ENCODE data around the gene CYP11A1.
"Not testable (repeated sequence)": the region's sequence is repeated elsewhere in the genome, so short reads cannot be mapped to it uniquely, and the experiment has no call there.

Gene CYP11A1

GRCh38 chr15:74394090-74394846 is 26.8 kb upstream of the CYP11A1 start:
- Histone ChIP-seq H3K27me3 (ENCODE audit: control insufficient read depth in 1 of 2, insufficient read depth in 2 of 2, low read length in 2 of 2) (no peaks in the 10 kb centered on the region), H3K9me3 (ENCODE audit: control insufficient read depth in 1 of 2, low read length in 2 of 2) (no peaks in the 10 kb centered on the region), H3K36me3 (ENCODE audit: control insufficient read depth in 1 of 2, insufficient read depth in 2 of 2, low read length in 2 of 2) (no peaks in the 10 kb centered on the region), H3K27ac (ENCODE audit: low read depth, low read length) (no peak overlapping the region), H3K4me1 (ENCODE audit: control insufficient read depth in 1 of 2, insufficient read depth in 2 of 2, low read length in 2 of 2) (peaks cover 0 to 9% of the 10 kb centered on the region in 2 donors), H3K9ac (ENCODE audit: low read depth in 1 of 2, low read length in 2 of 2) (no peak overlapping the region), H3K4me3 (ENCODE audit: low read depth in 1 of 2, low read length in 2 of 2) (no peak overlapping the region)

DNA sequence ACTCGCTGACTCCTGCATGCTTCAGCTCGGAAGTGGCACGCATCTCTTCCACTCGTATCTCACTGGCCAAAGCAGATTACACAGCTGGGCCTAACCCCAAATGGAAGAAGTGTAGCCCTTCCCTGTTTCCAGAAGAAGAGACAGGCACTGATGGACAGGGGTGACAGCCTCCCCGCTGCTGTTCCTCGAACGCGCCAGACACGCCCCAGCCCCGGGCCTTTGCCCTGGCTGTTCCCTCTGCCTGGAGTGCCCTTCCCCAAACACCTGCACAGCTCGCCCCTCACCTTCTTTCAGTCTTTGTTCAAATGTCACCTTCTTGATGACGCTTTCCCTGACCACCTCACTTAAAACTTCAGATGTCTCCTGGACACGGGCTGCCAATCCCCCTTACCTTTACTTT is 26.0 kb upstream of the CYP11A1 start:
- H3K9ac ChIP-seq (ENCODE audit: low read depth in 1 of 2, low read length in 2 of 2) = no peak overlapping the region

GRCh38 chr15:74392902-74393301 is 25.5 kb upstream of the CYP11A1 start:
- no peaks in the 10 kb centered on the region for H3K9me3 ChIP-seq (ENCODE audit: control insufficient read depth in 1 of 2, low read length in 2 of 2)
- no peak overlapping the region for H3K27ac ChIP-seq (ENCODE audit: low read depth, low read length)
- no peak overlapping the region for H3K4me3 ChIP-seq (ENCODE audit: low read depth in 1 of 2, low read length in 2 of 2)
- H3K4me1 ChIP-seq (ENCODE audit: control insufficient read depth in 1 of 2, insufficient read depth in 2 of 2, low read length in 2 of 2) = peaks cover 0 to 9% of the 10 kb centered on the region in 2 donors
- H3K36me3 ChIP-seq (ENCODE audit: control insufficient read depth in 1 of 2, insufficient read depth in 2 of 2, low read length in 2 of 2) = no peaks in the 10 kb centered on the region
- no peak overlapping the region for H3K9ac ChIP-seq (ENCODE audit: low read depth in 1 of 2, low read length in 2 of 2)
- no peaks in the 10 kb centered on the region for H3K27me3 ChIP-seq (ENCODE audit: control insufficient read depth in 1 of 2, insufficient read depth in 2 of 2, low read length in 2 of 2)

More for the DNA sequence above, 26.0 kb upstream of the CYP11A1 start:
- no peak overlapping the region for H3K4me3 ChIP-seq (ENCODE audit: low read depth in 1 of 2, low read length in 2 of 2)
- peaks cover 0 to 9% of the 10 kb centered on the region in 2 donors for H3K4me1 ChIP-seq (ENCODE audit: control insufficient read depth in 1 of 2, insufficient read depth in 2 of 2, low read length in 2 of 2)
- no peak overlapping the region for H3K27ac ChIP-seq (ENCODE audit: low read depth, low read length)
- H3K9me3 ChIP-seq (ENCODE audit: control insufficient read depth in 1 of 2, low read length in 2 of 2) = no peaks in the 10 kb centered on the region
- no peaks in the 10 kb centered on the region for H3K27me3 ChIP-seq (ENCODE audit: control insufficient read depth in 1 of 2, insufficient read depth in 2 of 2, low read length in 2 of 2)
- H3K36me3 ChIP-seq (ENCODE audit: control insufficient read depth in 1 of 2, insufficient read depth in 2 of 2, low read length in 2 of 2) = no peaks in the 10 kb centered on the region

DNA sequence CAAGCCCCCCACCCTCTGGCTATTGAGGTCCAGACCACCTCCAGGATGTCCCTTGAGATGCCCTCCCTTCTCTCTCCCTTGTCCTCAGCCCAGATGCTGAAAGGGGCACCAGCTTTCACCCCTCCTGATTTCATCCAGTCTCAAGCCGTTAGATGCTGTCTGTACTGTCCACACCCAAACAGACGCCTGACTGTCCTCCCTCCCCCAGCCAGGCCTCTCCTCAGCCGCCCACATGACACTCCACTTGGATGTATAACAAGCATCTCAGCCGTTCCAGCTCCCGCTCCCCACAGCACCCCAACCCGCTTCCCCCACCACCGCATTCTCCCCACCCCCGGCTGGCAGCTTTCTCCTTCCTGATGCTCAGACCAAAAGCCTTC is 25.0 kb upstream of the CYP11A1 start:
- H3K36me3 ChIP-seq (ENCODE audit: control insufficient read depth in 1 of 2, insufficient read depth in 2 of 2, low read length in 2 of 2) = no peaks in the 10 kb centered on the region
- H3K9ac ChIP-seq (ENCODE audit: low read depth in 1 of 2, low read length in 2 of 2) = no peak overlapping the region
- H3K9me3 ChIP-seq (ENCODE audit: control insufficient read depth in 1 of 2, low read length in 2 of 2) = no peaks in the 10 kb centered on the region
- no peak overlapping the region for H3K4me3 ChIP-seq (ENCODE audit: low read depth in 1 of 2, low read length in 2 of 2)
- no peak overlapping the region for H3K27ac ChIP-seq (ENCODE audit: low read depth, low read length)
- H3K27me3 ChIP-seq (ENCODE audit: control insufficient read depth in 1 of 2, insufficient read depth in 2 of 2, low read length in 2 of 2) = no peaks in the 10 kb centered on the region
- H3K4me1 ChIP-seq (ENCODE audit: control insufficient read depth in 1 of 2, insufficient read depth in 2 of 2, low read length in 2 of 2) = peaks cover 0 to 9% of the 10 kb centered on the region in 2 donors

DNA sequence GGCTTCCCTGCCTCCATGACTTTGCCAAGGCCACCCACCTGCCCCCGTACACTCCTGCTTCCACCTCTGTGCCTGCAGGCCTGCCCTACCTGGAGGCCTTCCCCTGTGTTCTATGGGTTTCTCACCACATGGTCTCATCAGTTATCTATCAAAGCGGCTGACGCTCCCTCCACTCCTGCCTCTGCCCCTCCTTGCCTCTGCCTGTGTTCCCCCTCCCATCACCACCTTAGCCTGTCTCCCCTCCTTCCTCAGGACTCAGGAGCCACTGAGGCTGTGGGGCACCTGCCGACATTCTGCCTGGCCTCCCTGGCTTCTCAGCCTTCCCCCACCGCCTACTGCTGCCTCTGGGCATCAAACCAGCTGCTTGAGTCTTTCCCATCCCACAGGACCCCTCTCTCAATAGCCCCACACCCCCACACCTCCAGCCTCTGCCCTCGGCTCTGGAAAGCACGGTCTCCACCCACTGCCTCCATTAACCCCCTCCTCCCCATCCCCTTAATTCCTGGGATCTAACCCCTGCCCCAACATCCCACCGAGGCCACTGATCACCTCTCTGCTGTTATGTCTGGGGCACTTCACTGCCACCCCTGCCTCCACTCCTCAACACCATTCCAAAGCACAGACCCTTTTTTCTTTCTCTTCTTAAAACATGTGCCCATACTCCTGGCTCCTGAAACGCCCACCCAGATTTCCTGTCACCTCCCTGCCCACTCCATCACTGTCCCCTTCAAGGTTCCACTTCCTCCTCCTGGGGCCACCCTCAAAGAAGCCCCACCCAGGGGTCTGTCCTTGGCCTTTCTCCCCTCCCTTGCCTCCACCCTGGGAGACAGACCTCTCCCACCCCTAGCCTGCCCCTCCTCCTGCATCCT is 24.4 kb upstream of the CYP11A1 start:
- Histone ChIP-seq H3K4me1 (ENCODE audit: control insufficient read depth in 1 of 2, insufficient read depth in 2 of 2, low read length in 2 of 2) (peaks cover 0 to 4% of the 10 kb centered on the region in 2 donors), H3K4me3 (ENCODE audit: low read depth in 1 of 2, low read length in 2 of 2) (no peak overlapping the region), H3K36me3 (ENCODE audit: control insufficient read depth in 1 of 2, insufficient read depth in 2 of 2, low read length in 2 of 2) (no peaks in the 10 kb centered on the region), H3K9ac (ENCODE audit: low read depth in 1 of 2, low read length in 2 of 2) (no peak overlapping the region), H3K9me3 (ENCODE audit: control insufficient read depth in 1 of 2, low read length in 2 of 2) (no peaks in the 10 kb centered on the region), H3K27ac (ENCODE audit: low read depth, low read length) (no peak overlapping the region), H3K27me3 (ENCODE audit: control insufficient read depth in 1 of 2, insufficient read depth in 2 of 2, low read length in 2 of 2) (no peaks in the 10 kb centered on the region)

GRCh38 chr15:74390647-74391288 is 23.3 kb upstream of the CYP11A1 start:
- Histone ChIP-seq H3K27ac (ENCODE audit: low read depth, low read length) (no peak overlapping the region), H3K9me3 (ENCODE audit: control insufficient read depth in 1 of 2, low read length in 2 of 2) (no peaks in the 10 kb centered on the region), H3K4me3 (ENCODE audit: low read depth in 1 of 2, low read length in 2 of 2) (no peak overlapping the region), H3K9ac (ENCODE audit: low read depth in 1 of 2, low read length in 2 of 2) (no peak overlapping the region), H3K27me3 (ENCODE audit: control insufficient read depth in 1 of 2, insufficient read depth in 2 of 2, low read length in 2 of 2) (no peaks in the 10 kb centered on the region), H3K36me3 (ENCODE audit: control insufficient read depth in 1 of 2, insufficient read depth in 2 of 2, low read length in 2 of 2) (no peaks in the 10 kb centered on the region), H3K4me1 (ENCODE audit: control insufficient read depth in 1 of 2, insufficient read depth in 2 of 2, low read length in 2 of 2) (no peaks in the 10 kb centered on the region)

GRCh38 chr15:74390049-74390646 is 22.7 kb upstream of the CYP11A1 start:
- H3K9me3 ChIP-seq (ENCODE audit: control insufficient read depth in 1 of 2, low read length in 2 of 2); H3K9ac ChIP-seq (ENCODE audit: low read depth in 1 of 2, low read length in 2 of 2); H3K36me3 ChIP-seq (ENCODE audit: control insufficient read depth in 1 of 2, insufficient read depth in 2 of 2, low read length in 2 of 2); H3K4me1 ChIP-seq (ENCODE audit: control insufficient read depth in 1 of 2, insufficient read depth in 2 of 2, low read length in 2 of 2); H3K27ac ChIP-seq (ENCODE audit: low read depth, low read length); H3K4me3 ChIP-seq (ENCODE audit: low read depth in 1 of 2, low read length in 2 of 2); H3K27me3 ChIP-seq (ENCODE audit: control insufficient read depth in 1 of 2, insufficient read depth in 2 of 2, low read length in 2 of 2): not testable (repeated sequence)

DNA sequence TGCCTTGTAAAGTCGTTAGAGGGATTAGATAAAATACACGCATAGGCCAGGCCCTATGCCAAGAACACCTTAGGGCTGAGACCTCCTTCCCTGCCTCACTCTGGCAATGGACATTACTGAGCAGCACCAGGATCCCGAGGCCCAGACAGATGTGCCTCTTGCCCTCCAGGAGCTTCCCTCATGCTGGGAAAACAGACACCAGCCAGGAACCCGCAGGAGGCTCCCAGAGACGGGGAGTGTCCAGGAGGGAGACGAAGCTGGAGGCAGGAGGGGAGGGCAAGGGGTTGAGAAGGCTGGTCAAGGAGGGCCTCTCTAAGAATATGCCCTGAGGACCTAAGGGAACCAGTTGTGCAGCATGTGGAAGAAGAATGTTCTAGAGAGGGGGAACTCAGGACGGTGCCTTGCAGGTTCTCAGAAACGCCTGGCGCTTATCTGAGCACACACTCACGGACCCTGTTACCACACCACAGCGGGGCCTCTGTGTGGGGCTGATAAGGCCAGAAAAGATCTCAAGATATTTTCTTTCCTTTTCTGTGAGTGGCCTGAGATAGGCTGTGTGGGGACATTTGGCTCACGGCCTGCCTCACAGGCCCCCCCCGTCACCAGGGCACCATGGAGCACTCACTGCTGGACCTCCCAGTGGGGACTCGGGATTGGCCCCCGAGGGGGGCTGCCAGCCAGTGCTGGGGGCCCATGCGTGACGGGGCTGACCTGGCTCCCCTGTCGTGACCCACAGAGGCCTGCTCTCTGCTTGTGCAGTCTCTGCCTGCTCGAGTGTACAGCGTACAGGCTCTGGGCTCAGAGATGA is 22.0 kb upstream of the CYP11A1 start:
- H3K4me3 ChIP-seq (ENCODE audit: low read depth in 1 of 2, low read length in 2 of 2) = no peak overlapping the region
- no peaks in the 10 kb centered on the region for H3K36me3 ChIP-seq (ENCODE audit: control insufficient read depth in 1 of 2, insufficient read depth in 2 of 2, low read length in 2 of 2)
- H3K9ac ChIP-seq (ENCODE audit: low read depth in 1 of 2, low read length in 2 of 2) = no peak overlapping the region
- H3K27me3 ChIP-seq (ENCODE audit: control insufficient read depth in 1 of 2, insufficient read depth in 2 of 2, low read length in 2 of 2) = no peaks in the 10 kb centered on the region
- no peaks in the 10 kb centered on the region for H3K9me3 ChIP-seq (ENCODE audit: control insufficient read depth in 1 of 2, low read length in 2 of 2)
- H3K27ac ChIP-seq (ENCODE audit: low read depth, low read length) = no peak overlapping the region
- H3K4me1 ChIP-seq (ENCODE audit: control insufficient read depth in 1 of 2, insufficient read depth in 2 of 2, low read length in 2 of 2) = peaks cover 3 to 6% of the 10 kb centered on the region in 2 donors

GRCh38 chr15:74388363-74388951 is 21.0 kb upstream of the CYP11A1 start:
- Histone ChIP-seq H3K27me3 (ENCODE audit: control insufficient read depth in 1 of 2, insufficient read depth in 2 of 2, low read length in 2 of 2) (no peaks in the 10 kb centered on the region), H3K4me3 (ENCODE audit: low read depth in 1 of 2, low read length in 2 of 2) (no peak overlapping the region), H3K9ac (ENCODE audit: low read depth in 1 of 2, low read length in 2 of 2) (no peak overlapping the region), H3K9me3 (ENCODE audit: control insufficient read depth in 1 of 2, low read length in 2 of 2) (no peaks in the 10 kb centered on the region), H3K4me1 (ENCODE audit: control insufficient read depth in 1 of 2, insufficient read depth in 2 of 2, low read length in 2 of 2) (peaks cover 12% of the 10 kb centered on the region in 2 donors), H3K36me3 (ENCODE audit: control insufficient read depth in 1 of 2, insufficient read depth in 2 of 2, low read length in 2 of 2) (no peaks in the 10 kb centered on the region), H3K27ac (ENCODE audit: low read depth, low read length) (no peak overlapping the region)

Measured in duodenal mucosa (tissue), 2 donors.